ENCODE results near the gene CAMKMT.

CAMKMT gene

GRCh38 chr2:44687686-44688455, 326.1 kb downstream of the CAMKMT start:
- H2AFZ ChIP-seq (ENCODE audit: low read length): no peak overlapping the region
- H3K27me3 ChIP-seq (replicated peaks; ENCODE audit: insufficient read depth, low read length): no peaks in the 10 kb centered on the region
- no peaks in the 10 kb centered on the region for H3K79me2 ChIP-seq (ENCODE audit: low read length)
- H3K4me1 ChIP-seq (ENCODE audit: low read length): no peaks in the 10 kb centered on the region
- H3K4me2 ChIP-seq (ENCODE audit: low read depth, low read length): no peak overlapping the region
- H3K9ac ChIP-seq (ENCODE audit: low read length): no peak overlapping the region
- no peaks in the 10 kb centered on the region for H3K36me3 ChIP-seq (replicated peaks; ENCODE audit: insufficient read depth, low read length)
- H3K9me3 ChIP-seq (replicated peaks; ENCODE audit: insufficient read depth, low read length): no peaks in the 10 kb centered on the region
- no peaks in the 10 kb centered on the region for H4K20me1 ChIP-seq (ENCODE audit: insufficient read depth, low read length)
- H3K27ac ChIP-seq (ENCODE audit: low read length): no peak overlapping the region
- no peaks in the 10 kb centered on the region for H3K9me2 ChIP-seq (replicated peaks; ENCODE audit: insufficient read depth, low read length)
- DNase-seq: no peak
- H3F3A ChIP-seq (ENCODE audit: insufficient read depth, low read length): no peaks in the 10 kb centered on the region
- TF ChIP-seq, protein P1, sequence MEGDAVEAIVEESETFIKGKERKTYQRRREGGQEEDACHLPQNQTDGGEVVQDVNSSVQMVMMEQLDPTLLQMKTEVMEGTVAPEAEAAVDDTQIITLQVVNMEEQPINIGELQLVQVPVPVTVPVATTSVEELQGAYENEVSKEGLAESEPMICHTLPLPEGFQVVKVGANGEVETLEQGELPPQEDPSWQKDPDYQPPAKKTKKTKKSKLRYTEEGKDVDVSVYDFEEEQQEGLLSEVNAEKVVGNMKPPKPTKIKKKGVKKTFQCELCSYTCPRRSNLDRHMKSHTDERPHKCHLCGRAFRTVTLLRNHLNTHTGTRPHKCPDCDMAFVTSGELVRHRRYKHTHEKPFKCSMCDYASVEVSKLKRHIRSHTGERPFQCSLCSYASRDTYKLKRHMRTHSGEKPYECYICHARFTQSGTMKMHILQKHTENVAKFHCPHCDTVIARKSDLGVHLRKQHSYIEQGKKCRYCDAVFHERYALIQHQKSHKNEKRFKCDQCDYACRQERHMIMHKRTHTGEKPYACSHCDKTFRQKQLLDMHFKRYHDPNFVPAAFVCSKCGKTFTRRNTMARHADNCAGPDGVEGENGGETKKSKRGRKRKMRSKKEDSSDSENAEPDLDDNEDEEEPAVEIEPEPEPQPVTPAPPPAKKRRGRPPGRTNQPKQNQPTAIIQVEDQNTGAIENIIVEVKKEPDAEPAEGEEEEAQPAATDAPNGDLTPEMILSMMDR (IDR thresholded peaks at IDR 0.05; ENCODE audit: low read length): no peak
- TF ChIP-seq EZH2phosphoT487 (IDR thresholded peaks at IDR 0.05; ENCODE audit: low read length): no peak
- no peak overlapping the region for H3K4me3 ChIP-seq (ENCODE audit: low read length)

DNA sequence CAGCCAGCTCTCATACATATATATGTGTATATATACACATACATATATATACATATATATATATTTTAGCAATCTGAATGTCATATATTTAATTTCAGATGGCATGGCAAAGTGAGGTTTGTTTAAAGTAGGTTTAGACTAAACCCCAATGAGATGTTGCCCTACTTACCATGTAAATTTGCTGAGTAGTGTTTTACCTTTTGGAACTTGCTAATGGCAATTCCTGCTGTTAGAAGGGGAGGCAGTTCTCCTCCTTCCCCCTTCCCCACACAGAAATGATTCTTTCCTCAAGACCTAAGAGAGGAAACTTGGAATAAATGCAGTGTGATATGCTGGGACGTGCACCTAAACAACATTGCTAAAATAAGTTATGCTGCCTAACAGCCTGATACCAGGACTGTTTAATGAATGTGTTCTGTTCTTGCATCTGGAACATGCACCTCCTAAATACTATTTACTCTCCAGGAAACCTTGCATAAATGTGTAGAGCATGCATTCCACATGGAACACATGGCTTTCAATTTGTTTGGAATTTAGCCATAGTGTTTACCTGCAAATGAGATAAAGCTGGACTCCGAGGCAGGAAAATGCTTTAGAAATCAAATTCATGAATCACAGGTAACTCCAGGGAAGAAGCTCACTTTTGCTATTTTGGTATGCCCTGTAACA, 326.8 kb downstream of the CAMKMT start:
- Histone ChIP-seq H3F3A (ENCODE audit: insufficient read depth, low read length) (no peaks in the 10 kb centered on the region), H3K4me3 (ENCODE audit: low read length) (no peak overlapping the region), H3K9me2 (replicated peaks; ENCODE audit: insufficient read depth, low read length) (no peaks in the 10 kb centered on the region), H3K79me2 (ENCODE audit: low read length) (no peaks in the 10 kb centered on the region), H3K9ac (ENCODE audit: low read length) (no peak overlapping the region), H2AFZ (ENCODE audit: low read length) (no peak overlapping the region), H4K20me1 (ENCODE audit: insufficient read depth, low read length) (no peaks in the 10 kb centered on the region), H3K4me2 (ENCODE audit: low read depth, low read length) (no peak overlapping the region), H3K9me3 (replicated peaks; ENCODE audit: insufficient read depth, low read length) (no peaks in the 10 kb centered on the region), H3K4me1 (ENCODE audit: low read length) (no peaks in the 10 kb centered on the region), H3K27ac (ENCODE audit: low read length) (no peak overlapping the region), H3K27me3 (replicated peaks; ENCODE audit: insufficient read depth, low read length) (no peaks in the 10 kb centered on the region), H3K36me3 (replicated peaks; ENCODE audit: insufficient read depth, low read length) (no peaks in the 10 kb centered on the region)
- DNase-seq: no peak
- TF ChIP-seq EZH2 (optimal IDR thresholded peaks at IDR 0.05; ENCODE audit: low read depth, low read length) (no peak), EZH2phosphoT487 (IDR thresholded peaks at IDR 0.05; ENCODE audit: low read length) (no peak)
- TF ChIP-seq, protein P1 (IDR thresholded peaks at IDR 0.05; ENCODE audit: low read length): no peak

- Histone ChIP-seq H3K9me2 (replicated peaks; ENCODE audit: insufficient read depth, low read length) (no peaks in the 10 kb centered on the region), H3K36me3 (replicated peaks; ENCODE audit: insufficient read depth, low read length) (no peaks in the 10 kb centered on the region), H3K27ac (ENCODE audit: low read length) (no peak overlapping the region), H3K4me3 (ENCODE audit: low read length) (no peak overlapping the region), H3K9me3 (replicated peaks; ENCODE audit: insufficient read depth, low read length) (no peaks in the 10 kb centered on the region), H3F3A (ENCODE audit: insufficient read depth, low read length) (no peaks in the 10 kb centered on the region), H3K4me1 (ENCODE audit: low read length) (no peaks in the 10 kb centered on the region), H4K20me1 (ENCODE audit: insufficient read depth, low read length) (no peaks in the 10 kb centered on the region), H3K9ac (ENCODE audit: low read length) (no peak overlapping the region), H3K4me2 (ENCODE audit: low read depth, low read length) (no peak overlapping the region), H3K79me2 (ENCODE audit: low read length) (no peaks in the 10 kb centered on the region), H3K27me3 (replicated peaks; ENCODE audit: insufficient read depth, low read length) (no peaks in the 10 kb centered on the region), H2AFZ (ENCODE audit: low read length) (no peak overlapping the region)
- no peak for TF ChIP-seq EZH2 (optimal IDR thresholded peaks at IDR 0.05; ENCODE audit: low read depth, low read length)
- TF ChIP-seq, protein P1 (IDR thresholded peaks at IDR 0.05; ENCODE audit: low read length): no peak
- DNase-seq: no peak
Measured at GRCh38 chr2:44689516-44689915, 327.8 kb downstream of the CAMKMT start.
